Endothelial cell of umbilical vein (primary cell): ENCODE measurements around the gene NPHP3. TPM values are rescaled to one million over a fixed set of nuclear protein-coding genes. Genes with fewer than 3 reads are reported as not detected.

Source experiments
- BruUV-seq: library from RNA; stranded (reverse); fragments of 400-500 nt; replicated peaks from 2 replicates; lab custom pipeline; 2021; lab: Mats Ljungman, UMichigan
- CTCF ChIA-PET: fragments of 300-600, 350-600 bp; sonication (Branson Sonifier 250); formaldehyde crosslinking; loops from one replicate; lab custom pipeline; 2021; ENCODE audit warnings: antibody characterized with exemption, inconsistent platforms; lab: Charles Lee
- POLR2A ChIA-PET: fragments of 300-600, 350-600 bp; sonication (Branson Sonifier 250); formaldehyde crosslinking; loops from one replicate; lab custom pipeline; 2021; ENCODE audit warnings: antibody characterized with exemption, inconsistent platforms; lab: Charles Lee
- DNase-seq: peaks from one replicate; pipeline ENCODE4 v3.0.0-alpha.2; 2011; ENCODE audit warnings: low read depth, low spot score
- FAIRE-seq: peaks from 2 replicates; lab custom pipeline; 2011; peaks lifted over from hg19 to GRCh38; lab: Jason Lieb, UNC
- H2AFZ ChIP-seq: 2 replicates; pipeline ENCODE4 v1.6.0; 2012; ENCODE audit warnings: low read depth, low read length, control low read depth, inconsistent platforms
- H3K27ac ChIP-seq: 2 replicates; pipeline ENCODE4 v1.5.1; 2011; ENCODE audit warnings: low read depth, mild to moderate bottlenecking, control low read depth, low read length, moderate library complexity; ENCODE audit not compliant: insufficient read depth
- H3K27me3 ChIP-seq, 2 experiments: 2 replicates each; pipeline versions ENCODE4 v1.6.0 to v1.6.1; 2011; ENCODE audit warnings: low read length in 2 of 2, mixed read lengths in 1 of 2; ENCODE audit not compliant: control insufficient read depth in 2 of 2, insufficient read depth in 2 of 2
- H3K36me3 ChIP-seq, 2 experiments: 2 replicates in 1 of 2; 3 replicates in 1 of 2; pipeline ENCODE4 v1.5.1; 2011; ENCODE audit warnings: low read length in 2 of 2, mild to moderate bottlenecking in 1 of 2, moderate library complexity in 1 of 2; ENCODE audit not compliant: control insufficient read depth in 2 of 2, insufficient read depth in 2 of 2; ENCODE audit errors: extremely low read depth in 1 of 2
- H3K4me1 ChIP-seq: 3 replicates; pipeline ENCODE4 v1.5.1; 2011; ENCODE audit warnings: mild to moderate bottlenecking, low read length; ENCODE audit not compliant: control insufficient read depth, insufficient read depth; ENCODE audit errors: extremely low read depth
- H3K4me2 ChIP-seq: 2 replicates; pipeline ENCODE4 v1.6.1; 2011; ENCODE audit warnings: low read length, control low read depth, mixed read lengths; ENCODE audit not compliant: insufficient read depth
- H3K4me3 ChIP-seq, 3 experiments: fragments of 200-600 bp in 1 of 3; sonication (generic), shearing (Covaris generic) in 1 of 3; replicated peaks in 1 of 3; 2 replicates each; pipeline ENCODE4 v1.5.1; 2011 to 2016; ENCODE audit warnings: control low read depth in 3 of 3, low read length in 3 of 3, mild to moderate bottlenecking in 2 of 3, inconsistent platforms in 1 of 3, low read depth in 1 of 3, moderate library complexity in 1 of 3; ENCODE audit not compliant: insufficient read depth in 1 of 3
- H3K79me2 ChIP-seq: 2 replicates; pipeline ENCODE4 v1.6.0; 2012; ENCODE audit warnings: low read length, inconsistent platforms; ENCODE audit not compliant: control insufficient read depth, insufficient read depth
- H3K9ac ChIP-seq: replicated peaks from 2 replicates; pipeline ENCODE3; 2011; ENCODE audit warnings: low read length, control low read depth; ENCODE audit not compliant: insufficient read depth; ENCODE audit errors: extremely low read depth
- H3K9me1 ChIP-seq: replicated peaks from 3 replicates; pipeline ENCODE4 v1.6.0; 2011; ENCODE audit warnings: mild to moderate bottlenecking, low read length; ENCODE audit not compliant: control insufficient read depth, insufficient read depth; ENCODE audit errors: extremely low read depth
- H3K9me3 ChIP-seq: replicated peaks from 2 replicates; pipeline ENCODE4 v1.5.1; 2012; ENCODE audit warnings: low read length, inconsistent platforms; ENCODE audit not compliant: control insufficient read depth, insufficient read depth
- H4K20me1 ChIP-seq: replicated peaks from 2 replicates; pipeline ENCODE3; 2011; ENCODE audit warnings: mild to moderate bottlenecking, low read length; ENCODE audit not compliant: control insufficient read depth, insufficient read depth; ENCODE audit errors: extremely low read depth
- CTCF ChIP-seq, 2 donors: IDR thresholded peaks; 1 replicate in 1 of 2; 2 replicates in 1 of 2; pipeline ENCODE4 v1.5.1; 2011; ENCODE audit warnings: low read length in 2 of 2, mild to moderate bottlenecking in 2 of 2, moderate library complexity in 2 of 2, control low read depth in 1 of 2, inconsistent platforms in 1 of 2, low read depth in 1 of 2; ENCODE audit not compliant: insufficient read depth in 1 of 2; ENCODE audit errors: extremely low read depth in 1 of 2
- EZH2 ChIP-seq: IDR thresholded peaks from 2 replicates; pipeline ENCODE4 v1.6.1; 2012; ENCODE audit warnings: borderline replicate concordance, low read depth, mild to moderate bottlenecking, moderate library complexity, low read length, inconsistent platforms; ENCODE audit not compliant: severe bottlenecking
- FOS ChIP-seq: IDR thresholded peaks from 2 replicates; pipeline ENCODE4 v1.6.1; 2011; ENCODE audit warnings: mild to moderate bottlenecking, low read length, moderate library complexity, borderline replicate concordance; ENCODE audit not compliant: insufficient read depth
- GATA2 ChIP-seq: IDR thresholded peaks from 2 replicates; pipeline ENCODE4 v1.7.0; 2011; ENCODE audit warnings: low read depth, mild to moderate bottlenecking, moderate library complexity, mixed read lengths, low read length; ENCODE audit not compliant: insufficient read length, insufficient read depth
- JUN ChIP-seq: IDR thresholded peaks from 2 replicates; pipeline ENCODE4 v1.6.1; 2011; ENCODE audit warnings: borderline replicate concordance, low read depth; ENCODE audit not compliant: insufficient read length, insufficient read depth
- MAX ChIP-seq: IDR thresholded peaks from 2 replicates; pipeline ENCODE4 v1.6.1; 2011; ENCODE audit not compliant: insufficient read depth, insufficient read length
- MYC ChIP-seq: IDR thresholded peaks from one replicate; pipeline ENCODE4 v1.6.1; 2011; ENCODE audit warnings: mild to moderate bottlenecking, low read depth, low read length
- POLR2A ChIP-seq: IDR thresholded peaks from 2 replicates; pipeline ENCODE4 v1.6.1; 2012; ENCODE audit warnings: low read depth, mild to moderate bottlenecking, control low read depth, low read length
- POLR2AphosphoS5 ChIP-seq: IDR thresholded peaks from 2 replicates; pipeline ENCODE4 v1.6.1; 2012; ENCODE audit warnings: low read depth, mild to moderate bottlenecking, control low read depth, low read length, moderate library complexity; ENCODE audit not compliant: insufficient read depth
- dilution Hi-C: fragments of 300-500 bp; cut with MboI; formaldehyde crosslinking; loops from one replicate; pipeline ENCODE4 v1.15.0; 2019; ENCODE audit warnings: low sequenced_read_pairs; ENCODE audit not compliant: extremely low pct_ligation_motif_present
- intact Hi-C: fragments of 100-400 bp; cut with micrococcal nuclease; formaldehyde crosslinking; loops from one replicate; pipeline ENCODE4 v1.10.0; 2022
- polyA plus RNA-seq, 4 experiments: library from polyadenylated mRNA; depleted of rRNA in 3 of 4; stranded (reverse) in 3 of 4; unstranded in 1 of 4; fragments of >200 nt; gene quantifications; 2 replicates each; pipeline versions ENCODE4 v1.2.1 to v1.2.3, GENCODE V29; 2011 to 2012; ENCODE audit warnings: missing spikeins in 1 of 4
- total RNA-seq: library from RNA; stranded (reverse); gene quantifications from 2 replicates; pipeline ENCODE4 v1.2.3, GENCODE V29; 2021

Gene NPHP3
- total and polyA plus RNA-seq, 2 donors (not counting 3 experiments of a cell fraction or from before 2014, with no cell fraction given), result 20.8 to 30.3 TPM

- FAIRE-seq (no peak), DNase-seq (peak; percentile 45)
- peaks cover 6% of the 10 kb centered on the region for H3K79me2 ChIP-seq
- CTCF ChIA-PET, result interaction anchor here (1.9 to 3.6 kb wide), 5 partner anchors 10 to 133 kb away, joined by 6 to 13 read pairs (median 9); partner anchors contain the start of genes ACAD11 and UBA5
- dilution Hi-C loops, result no loop called here
- H3K9ac ChIP-seq, result no peak overlapping the region
- POLR2A ChIA-PET, result no interaction called here
- H3K4me1 ChIP-seq, result peaks cover 26% of the 10 kb centered on the region
- H3K4me3 ChIP-seq, result no peak overlapping the region
- H3K27me3 ChIP-seq, result no peaks in the 10 kb centered on the region
- H3K9me1 ChIP-seq, result no peaks in the 10 kb centered on the region
- intact Hi-C loops, result loop anchor here (1.0 kb wide), 1 partner anchor 9 kb away; the partner anchor contains the start of gene UBA5
- H3K36me3 ChIP-seq, result peaks cover 0 to 11% of the 10 kb centered on the region in 2 experiments
- peak overlapping the region; percentile 34 for H3K4me2 ChIP-seq
- H2AFZ ChIP-seq, result no peak overlapping the region
- peak; percentile 68 for TF ChIP-seq FOS
- no peak for TF ChIP-seq CTCF (IDR thresholded peaks at IDR 0.05; ENCODE audit: extremely low read depth in 1 of 2, insufficient read depth in 1 of 2, low read depth in 1 of 2, low read length in 2 of 2)
- TF ChIP-seq MYC, result no peak
- H3K9me3 ChIP-seq, result no peaks in the 10 kb centered on the region
- BruUV-seq, result no TSS peak
- H3K27ac ChIP-seq, result no peak overlapping the region
- H4K20me1 ChIP-seq, result no peaks in the 10 kb centered on the region
Observed at GRCh38 chr3:132669256-132669777, 52.9 kb downstream of the NPHP3 start.

- Histone ChIP-seq H3K36me3 (peaks cover 0 to 2% of the 10 kb centered on the region in 2 experiments), H4K20me1 (no peaks in the 10 kb centered on the region), H3K4me2 (no peak overlapping the region), H3K27me3 (no peaks in the 10 kb centered on the region), H3K9me1 (no peaks in the 10 kb centered on the region), H3K9ac (no peak overlapping the region), H2AFZ (no peak overlapping the region), H3K4me1 (peaks cover 39% of the 10 kb centered on the region), H3K27ac (no peak overlapping the region), H3K4me3 (no peak overlapping the region), H3K79me2 (peaks cover 36% of the 10 kb centered on the region), H3K9me3 (no peaks in the 10 kb centered on the region)
- TF ChIP-seq EZH2, result no peak
- no peak for TF ChIP-seq FOS
- TF ChIP-seq MAX, result no peak
- TF ChIP-seq POLR2AphosphoS5, result no peak
- TF ChIP-seq CTCF (IDR thresholded peaks at IDR 0.05; ENCODE audit: extremely low read depth in 1 of 2, insufficient read depth in 1 of 2, low read depth in 1 of 2, low read length in 2 of 2), result no peak
- no peak for TF ChIP-seq GATA2
- TF ChIP-seq JUN, result no peak
- TF ChIP-seq POLR2A, result no peak
- no peak for TF ChIP-seq MYC
- ChIA-PET POLR2A (no interaction called here), CTCF (interaction anchor here (0.6 kb wide), 1 partner anchor 136 kb away, joined by 4 read pairs; no protein-coding TSS in a partner anchor)
- FAIRE-seq (no peak), DNase-seq (no peak)
- BruUV-seq, result no TSS peak
- intact Hi-C loops, result no loop called here
- dilution Hi-C loops, result no loop called here
Observed at GRCh38 chr3:132665230-132665745, 56.9 kb downstream of the NPHP3 start.
